Smooth muscle cell (in vitro differentiated cells): ENCODE data around the gene ITGB6. TPM values are rescaled to one million over a fixed set of nuclear protein-coding genes. Genes with fewer than 3 reads are reported as not detected.
"Not testable (repeated sequence)": the region's sequence is repeated elsewhere in the genome, so short reads cannot be mapped to it uniquely, and the experiment has no call there.

Source experiments
- DNase-seq: peaks from one replicate; lab custom pipeline; 2025; ENCODE audit not compliant: unreplicated experiment; lab: John Stamatoyannopoulos, UW
- H2AFZ ChIP-seq: fragments of 200-600 bp; sonication (generic); 2 replicates; pipeline ENCODE4 v1.6.0; 2016; ENCODE audit warnings: antibody characterized with exemption, low read depth, mild to moderate bottlenecking
- H3F3A ChIP-seq: fragments of 200-600 bp; sonication (generic); 2 replicates; pipeline ENCODE4 v1.6.0; 2017; ENCODE audit warnings: antibody characterized with exemption, low read depth
- H3K27ac ChIP-seq: fragments of 200-600 bp; sonication (generic); 2 replicates; pipeline ENCODE4 v1.5.1; 2016; ENCODE audit warnings: low read depth, mild to moderate bottlenecking
- H3K27me3 ChIP-seq: fragments of 200-600 bp; sonication (generic); 2 replicates; pipeline ENCODE4 v1.6.1; 2016; ENCODE audit warnings: low read depth, mild to moderate bottlenecking
- H3K36me3 ChIP-seq: fragments of 200-600 bp; sonication (generic); 2 replicates; pipeline ENCODE4 v1.5.1; 2016; ENCODE audit warnings: low read depth
- H3K4me1 ChIP-seq: fragments of 200-600 bp; sonication (generic); 2 replicates; pipeline ENCODE4 v1.5.1; 2016; ENCODE audit warnings: low read depth
- H3K4me2 ChIP-seq: fragments of 200-600 bp; sonication (generic); 2 replicates; pipeline ENCODE4 v1.6.0; 2016; ENCODE audit warnings: mild to moderate bottlenecking
- H3K4me3 ChIP-seq: fragments of 200-600 bp; sonication (generic); 2 replicates; pipeline ENCODE4 v1.5.1; 2016; ENCODE audit warnings: mild to moderate bottlenecking
- H3K79me2 ChIP-seq: fragments of 200-600 bp; sonication (generic); 2 replicates; pipeline ENCODE4 v1.6.0; 2016; ENCODE audit warnings: low read depth, mild to moderate bottlenecking
- H3K9ac ChIP-seq: fragments of 200-600 bp; sonication (generic); 2 replicates; pipeline ENCODE4 v1.6.0; 2016; ENCODE audit warnings: low read depth
- H3K9me3 ChIP-seq: fragments of 200-600 bp; sonication (generic); replicated peaks from 2 replicates; pipeline ENCODE4 v1.5.1; 2016; ENCODE audit warnings: low read depth
- H4K20me1 ChIP-seq: fragments of 200-600 bp; sonication (generic); 2 replicates; pipeline ENCODE4 v1.6.0; 2016; ENCODE audit warnings: low read depth
- CTCF ChIP-seq: fragments of 200-600 bp; sonication (generic); IDR thresholded peaks from 2 replicates; pipeline ENCODE4 v1.5.1; 2017; ENCODE audit warnings: borderline replicate concordance, mild to moderate bottlenecking, antibody characterized with exemption; ENCODE audit not compliant: insufficient read depth, poor library complexity, severe bottlenecking
- WGBS: methylation state at CpG from one replicate; pipeline ENCODE4 v1.1.7; 2016; ENCODE audit warnings: low lambda C conversion rate; 5-methylcytosine and 5-hydroxymethylcytosine counted together
- polyA plus RNA-seq: library from polyadenylated mRNA; unstranded; fragments of >200 nt; fragmentation: Nextera tagmentation; extraction: Ambion mirVana; gene quantifications from 2 replicates; pipeline ENCODE4 v1.2.1, GENCODE V29; 2016
- total RNA-seq: library from RNA; depleted of rRNA; stranded (reverse); fragments of >200 nt; gene quantifications from 2 replicates; pipeline ENCODE4 v1.2.3, GENCODE V29; 2014

The ITGB6 gene
- total and polyA plus RNA-seq, 2 experiments from 2014 or later: 15.2 to 181 TPM

GRCh38 chr2:160157861-160158829 is 41.9 kb downstream of the ITGB6 start:
- no peaks in the 10 kb centered on the region for H3K79me2 ChIP-seq
- no peaks in the 10 kb centered on the region for H4K20me1 ChIP-seq
- H3K36me3 ChIP-seq: no peaks in the 10 kb centered on the region
- H3K4me2 ChIP-seq: peak overlapping the region; percentile 8
- DNase-seq: no peak
- no peak overlapping the region for H2AFZ ChIP-seq
- 36% methylated on average over 13 of the region's 13 CpGs for WGBS
- no peaks in the 10 kb centered on the region for H3K27me3 ChIP-seq
- peak overlapping the region; percentile 46 for H3K9ac ChIP-seq
- H3F3A ChIP-seq: no peaks in the 10 kb centered on the region
- peak overlapping the region; percentile 82 for H3K27ac ChIP-seq
- no peak overlapping the region for H3K4me3 ChIP-seq
- no peaks in the 10 kb centered on the region for H3K9me3 ChIP-seq
- H3K4me1 ChIP-seq: peaks cover 10% of the 10 kb centered on the region
- no peak for TF ChIP-seq CTCF

GRCh38 chr2:160156665-160157064 is 43.4 kb downstream of the ITGB6 start:
- H3K27ac ChIP-seq: peak overlapping the region; percentile 82
- TF ChIP-seq CTCF: no peak
- DNase-seq: no peak
- H4K20me1 ChIP-seq: no peaks in the 10 kb centered on the region
- no peaks in the 10 kb centered on the region for H3K36me3 ChIP-seq
- H3K4me1 ChIP-seq: peaks cover 10% of the 10 kb centered on the region
- no peaks in the 10 kb centered on the region for H3K79me2 ChIP-seq
- H3K4me2 ChIP-seq: no peak overlapping the region
- H3F3A ChIP-seq: no peaks in the 10 kb centered on the region
- no peaks in the 10 kb centered on the region for H3K27me3 ChIP-seq
- H2AFZ ChIP-seq: no peak overlapping the region
- no peaks in the 10 kb centered on the region for H3K9me3 ChIP-seq
- H3K4me3 ChIP-seq: no peak overlapping the region
- no peak overlapping the region for H3K9ac ChIP-seq
- WGBS: 68% methylated on average over 2 of the region's 2 CpGs

GRCh38 chr2:160156100-160156499 is 44.0 kb downstream of the ITGB6 start:
- Histone ChIP-seq H3K27me3 (no peaks in the 10 kb centered on the region), H3F3A (no peaks in the 10 kb centered on the region), H2AFZ (no peak overlapping the region), H3K27ac (peak overlapping the region; percentile 82), H3K9me3 (no peaks in the 10 kb centered on the region), H3K36me3 (no peaks in the 10 kb centered on the region), H3K79me2 (no peaks in the 10 kb centered on the region), H3K4me1 (peaks cover 10% of the 10 kb centered on the region), H4K20me1 (no peaks in the 10 kb centered on the region), H3K9ac (no peak overlapping the region), H3K4me3 (no peak overlapping the region), H3K4me2 (no peak overlapping the region)
- no peak for DNase-seq
- 91% methylated on average over 4 of the region's 4 CpGs for WGBS
- no peak for TF ChIP-seq CTCF

- not testable (repeated sequence) for DNase-seq, H3K9me3 ChIP-seq, H3K27me3 ChIP-seq, H3K4me2 ChIP-seq, H3K36me3 ChIP-seq, H3F3A ChIP-seq, H2AFZ ChIP-seq, H3K27ac ChIP-seq, H3K9ac ChIP-seq, H3K79me2 ChIP-seq, H3K4me3 ChIP-seq, H4K20me1 ChIP-seq, H3K4me1 ChIP-seq
- WGBS: 87% methylated on average over 8 of the region's 8 CpGs
Observed at GRCh38 chr2:160148419-160148818, 51.7 kb downstream of the ITGB6 start.
